Measurements from ENCODE around the gene CIITA. TPM values are rescaled to one million over a fixed set of nuclear protein-coding genes. Genes with fewer than 3 reads are reported as not detected.

Gene CIITA
- total RNA-seq, 1 experiment from 2014 or later, result 0.19 TPM

- DNase-seq (ENCODE audit: low spot score), result no peak
These were observed 25.5 kb upstream of the CIITA start for GRCh38 chr16:10851512-10851911.

GRCh38 chr16:10852286-10852685, 24.7 kb upstream of the CIITA start:
- no peak for DNase-seq (ENCODE audit: low spot score)

GRCh38 chr16:10852948-10853347, 24.1 kb upstream of the CIITA start:
- no peak for DNase-seq (ENCODE audit: low spot score)

DNA sequence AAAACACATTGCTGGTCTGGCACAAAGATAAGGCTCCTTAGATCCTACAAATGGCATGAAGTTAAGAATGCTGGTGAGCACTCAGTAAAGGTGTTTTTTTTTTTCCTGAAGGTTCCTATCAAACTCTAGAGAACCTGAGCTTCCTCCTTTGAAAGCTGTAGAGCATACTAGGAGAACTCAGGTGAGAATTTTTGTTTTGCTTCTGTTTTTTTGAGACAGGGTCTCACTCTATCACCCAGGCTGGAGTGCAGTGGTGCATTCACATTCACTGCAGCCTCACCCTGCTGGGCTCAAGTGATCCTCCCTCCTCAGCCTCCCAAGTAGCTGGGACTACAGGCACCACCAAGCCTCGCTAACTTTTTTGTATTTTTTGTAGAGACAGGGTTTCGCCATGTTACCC, 21.0 kb upstream of the CIITA start:
- no peak for DNase-seq (ENCODE audit: low spot score)

GRCh38 chr16:10858203-10858602, 18.8 kb upstream of the CIITA start:
- no peak for DNase-seq (ENCODE audit: low spot score)

GRCh38 chr16:10859020-10859419, 18.0 kb upstream of the CIITA start:
- no peak for DNase-seq (ENCODE audit: low spot score)

- no peak for DNase-seq (ENCODE audit: low spot score)
These were observed 17.3 kb upstream of the CIITA start for GRCh38 chr16:10859658-10860057.

GRCh38 chr16:10862438-10862837, 14.6 kb upstream of the CIITA start:
- DNase-seq (ENCODE audit: low spot score), result peak; percentile 92

DNA sequence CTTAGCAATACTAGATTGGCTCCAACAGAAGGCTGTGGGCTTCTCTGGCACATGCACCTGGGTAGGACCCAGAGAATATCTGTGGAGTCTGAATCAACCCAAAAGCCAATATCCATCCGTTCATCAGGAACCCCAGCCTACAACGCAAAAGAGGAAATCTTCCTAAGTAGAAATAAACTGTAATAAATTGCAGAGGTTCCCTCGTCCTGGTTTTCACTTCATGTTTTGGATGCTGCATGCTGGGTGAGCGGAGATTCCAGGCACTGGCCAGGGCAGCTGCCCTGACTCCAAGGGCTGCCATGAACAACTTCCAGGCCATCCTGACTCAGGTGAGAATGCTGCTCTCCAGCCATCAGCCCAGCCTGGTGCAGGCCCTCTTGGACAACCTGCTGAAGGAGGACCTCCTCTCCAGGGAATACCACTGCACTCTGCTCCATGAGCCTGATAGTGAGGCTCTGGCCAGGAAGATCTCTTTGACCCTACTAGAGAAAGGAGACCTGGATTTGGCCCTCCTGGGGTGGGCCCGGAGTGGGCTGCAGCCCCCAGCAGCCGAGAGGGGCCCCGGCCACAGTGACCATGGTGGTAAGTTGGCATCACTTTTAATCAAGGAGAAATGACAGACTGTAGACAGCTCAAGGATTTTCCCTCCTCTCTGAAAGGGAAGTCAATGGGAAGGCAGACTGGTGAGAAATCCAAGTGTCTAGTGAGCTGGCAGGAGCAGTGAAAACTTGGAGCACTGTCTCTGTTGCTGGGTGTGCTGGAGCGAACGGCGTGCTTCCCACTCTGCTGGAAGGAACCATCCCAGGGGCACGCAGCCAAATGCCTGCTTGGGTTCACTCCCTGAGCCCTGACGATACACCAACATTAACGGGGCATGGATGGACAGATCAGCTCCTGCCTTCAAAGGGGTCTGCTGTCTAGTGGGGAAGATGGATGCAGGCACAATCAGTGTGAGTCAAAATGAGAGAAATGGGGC, 10.7 kb upstream of the CIITA start:
- no peak for DNase-seq (ENCODE audit: low spot score)

GRCh38 chr16:10867199-10867598, 9.8 kb upstream of the CIITA start:
- no peak for DNase-seq (ENCODE audit: low spot score)

DNA sequence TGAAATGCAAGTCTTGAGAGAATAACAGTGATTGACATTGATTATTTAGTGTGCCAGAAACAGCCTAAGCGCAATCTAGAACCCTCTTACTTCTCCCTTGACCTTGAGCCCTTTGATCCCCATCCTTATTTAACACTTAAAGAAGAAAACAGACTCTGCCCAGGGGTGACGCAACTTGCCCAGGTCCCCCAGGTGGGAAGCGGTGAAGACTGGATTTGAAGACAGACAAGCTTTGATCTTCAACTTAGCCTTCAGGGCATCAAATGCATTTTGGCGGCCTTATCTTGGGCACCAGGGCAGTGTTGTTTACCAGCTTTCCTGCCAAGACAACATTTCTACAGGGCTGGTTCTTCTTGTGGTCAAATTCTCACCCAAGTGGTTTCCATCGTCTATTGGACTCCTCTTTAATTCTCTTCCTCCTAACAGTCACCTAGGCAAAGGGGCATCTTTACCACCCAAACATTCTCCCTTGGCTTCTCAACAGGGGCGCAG, 8.9 kb upstream of the CIITA start:
- DNase-seq (ENCODE audit: low spot score), result no peak

DNA sequence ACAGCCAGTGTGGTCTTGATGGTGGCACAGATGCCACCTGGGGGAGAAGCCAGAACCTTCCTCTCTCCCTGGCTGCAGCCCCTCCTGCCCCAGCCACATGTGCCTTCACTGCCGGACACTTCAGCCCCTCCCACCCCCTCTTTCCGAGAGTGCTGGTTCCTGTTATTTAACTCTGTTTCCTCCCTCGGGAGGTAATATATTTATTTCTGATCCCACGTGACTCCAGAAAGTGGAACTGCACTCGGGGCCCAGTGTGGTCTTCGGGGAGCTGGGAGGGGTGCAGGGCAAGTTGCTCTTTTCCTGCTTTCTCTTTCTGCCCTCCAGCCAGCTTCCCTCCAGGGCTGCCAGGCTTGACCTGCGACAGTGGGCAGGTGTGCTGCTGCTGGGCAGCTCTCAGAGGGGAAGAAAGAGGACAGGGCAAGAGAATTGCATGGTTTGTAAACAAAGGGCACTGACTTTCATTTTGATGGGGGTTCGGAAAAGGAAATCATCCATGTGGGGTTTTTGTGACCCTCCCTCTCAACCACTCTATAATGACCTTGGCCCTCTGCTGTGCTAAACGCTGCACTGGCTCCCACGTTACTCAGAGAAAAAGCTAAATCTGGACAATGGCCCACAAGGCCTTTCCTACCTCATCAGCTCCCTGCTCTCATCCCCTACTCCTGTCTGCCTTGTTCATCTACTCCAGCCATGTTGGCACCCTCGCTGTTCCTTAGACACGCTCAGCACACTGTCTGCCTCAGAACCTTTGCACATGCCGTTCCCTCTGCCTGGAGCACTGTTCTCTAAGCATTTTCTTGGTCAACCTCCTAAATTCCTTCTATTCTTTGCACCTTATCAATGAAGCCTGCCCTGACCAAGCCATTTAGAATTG, 8.2 kb upstream of the CIITA start:
- no peak for DNase-seq (ENCODE audit: low spot score)

- no peak for DNase-seq (ENCODE audit: low spot score)
These were observed 6.7 kb upstream of the CIITA start for GRCh38 chr16:10870137-10870776.

GRCh38 chr16:10870808-10871156, 6.2 kb upstream of the CIITA start:
- DNase-seq (ENCODE audit: low spot score), result no peak

- DNase-seq (ENCODE audit: low spot score), result peak; percentile 91
These were observed 5.6 kb upstream of the CIITA start for GRCh38 chr16:10871157-10871991.

DNA sequence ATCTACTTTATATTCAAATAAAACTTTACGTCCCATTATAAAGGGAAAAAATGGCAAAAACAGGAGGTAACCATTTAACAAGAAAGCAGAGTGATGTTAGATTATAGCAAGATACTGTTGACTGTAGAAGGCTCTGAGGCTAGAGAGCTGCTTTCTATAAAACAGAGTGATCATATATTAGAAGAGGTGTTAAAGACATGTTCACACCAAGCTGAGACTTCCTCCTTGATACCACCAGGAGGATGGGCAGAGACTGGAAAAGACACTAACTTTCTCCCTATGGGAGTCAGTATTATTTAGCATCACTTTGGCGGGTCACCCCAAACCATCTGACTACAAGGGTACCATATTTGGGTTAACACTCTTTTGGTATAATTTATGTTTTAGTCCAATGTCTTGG, 687 bp upstream of the CIITA start:
- no peak for DNase-seq (ENCODE audit: low spot score)

DNA sequence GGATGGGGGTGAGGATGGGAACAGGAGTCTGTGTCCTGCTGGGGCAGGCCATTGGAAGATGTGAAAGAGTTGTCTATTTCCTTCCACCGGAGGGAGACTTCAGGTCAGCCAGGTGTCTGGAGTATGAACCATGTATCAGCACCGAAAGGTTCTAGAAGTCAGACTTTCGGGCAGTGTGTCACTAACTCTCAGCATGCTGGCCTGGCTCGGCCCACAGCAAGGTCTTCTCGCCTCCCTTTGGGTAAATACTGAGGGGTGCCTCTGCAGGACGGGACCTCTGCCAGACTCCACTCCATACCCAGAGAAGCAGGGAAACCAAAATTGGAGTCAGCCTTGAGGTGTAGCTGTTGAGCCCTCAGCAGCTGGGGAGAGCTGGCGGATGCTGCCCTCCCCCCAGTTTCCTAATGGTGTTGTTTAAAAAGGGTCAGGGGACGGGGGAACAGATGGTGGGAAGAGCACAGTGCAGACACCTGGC, 507 bp downstream of the CIITA start:
- DNase-seq (ENCODE audit: low spot score), result no peak

GRCh38 chr16:10878328-10878643, 1.3 kb downstream of the CIITA start:
- DNase-seq (ENCODE audit: low spot score), result no peak

DNA sequence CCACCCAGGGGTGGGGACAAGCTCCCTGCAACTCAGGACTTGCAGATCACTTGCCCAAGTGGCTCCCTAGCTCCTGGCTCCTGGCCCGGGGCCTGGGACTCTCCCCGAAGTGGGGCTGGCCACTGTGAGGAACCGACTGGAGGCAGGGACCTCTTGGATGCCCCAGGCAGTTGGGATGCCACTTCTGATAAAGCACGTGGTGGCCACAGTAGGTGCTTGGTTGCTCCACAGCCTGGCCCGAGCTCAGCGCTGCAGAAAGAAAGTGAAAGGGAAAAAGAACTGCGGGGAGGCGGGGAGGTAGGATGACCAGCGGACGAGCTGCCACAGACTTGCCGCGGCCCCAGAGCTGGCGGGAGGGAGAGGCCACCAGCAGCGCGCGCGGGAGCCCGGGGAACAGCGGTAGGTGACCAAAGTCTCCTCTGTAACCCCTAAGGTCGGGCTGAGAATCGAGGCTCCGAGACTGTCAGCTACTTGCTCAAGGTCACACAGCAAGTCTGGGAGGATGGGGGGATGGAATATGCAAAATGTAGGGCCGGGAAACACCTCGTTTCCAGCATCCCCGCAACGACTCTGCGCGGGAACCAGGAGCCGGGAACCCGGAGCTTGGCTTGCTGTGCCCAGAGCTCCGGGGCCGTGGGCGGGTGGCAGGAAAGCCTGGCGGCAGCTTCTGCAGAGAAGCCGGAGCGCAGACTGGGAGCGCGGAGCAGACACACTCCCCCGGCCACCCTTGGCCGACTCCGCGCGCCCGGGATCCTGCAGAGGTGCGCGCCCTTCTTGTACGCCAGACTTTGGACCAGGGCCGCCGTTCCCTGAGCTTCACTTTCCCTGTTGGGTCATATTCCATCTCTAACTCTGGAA, 1.9 kb downstream of the CIITA start:
- DNase-seq (ENCODE audit: low spot score), result peak; percentile 38
